Measurements from ENCODE around the gene KIAA1671. TPM values are rescaled to one million over a fixed set of nuclear protein-coding genes. Genes with fewer than 3 reads are reported as not detected.

Gene KIAA1671
- total RNA-seq, 6 experiments from 2014 or later: 1.3 to 5.0 (median 1.6) TPM

DNA sequence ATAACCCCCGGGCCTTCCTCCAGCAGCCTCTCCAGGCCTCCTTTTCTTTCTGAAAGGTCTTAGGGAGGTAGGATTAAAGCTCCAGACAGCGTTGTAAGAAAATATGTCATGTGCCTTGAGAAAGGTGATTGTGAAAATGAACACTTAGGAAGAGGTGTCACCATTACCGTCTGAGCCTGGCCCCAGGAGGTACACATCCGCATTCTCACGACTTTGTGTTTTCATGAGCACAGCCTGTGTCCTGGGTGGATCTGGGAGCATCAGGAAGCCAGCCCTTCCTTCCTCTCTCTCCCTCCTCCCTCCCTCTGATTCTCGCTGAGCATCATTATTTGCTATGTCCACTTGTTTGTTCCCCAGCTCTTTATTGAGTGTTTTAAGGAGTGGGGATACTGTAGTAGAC is 142.1 kb downstream of the KIAA1671 start:
- peaks cover 1% of the 10 kb centered on the region; the same call in 1 of the 2 replicates for H3K27me3 Mint-ChIP-seq (ENCODE audit: insufficient read depth)
- H3K9me3 Mint-ChIP-seq: peaks cover 18% of the 10 kb centered on the region
- H3K27ac Mint-ChIP-seq: no peak overlapping the region
- TF ChIP-seq, protein P1, sequence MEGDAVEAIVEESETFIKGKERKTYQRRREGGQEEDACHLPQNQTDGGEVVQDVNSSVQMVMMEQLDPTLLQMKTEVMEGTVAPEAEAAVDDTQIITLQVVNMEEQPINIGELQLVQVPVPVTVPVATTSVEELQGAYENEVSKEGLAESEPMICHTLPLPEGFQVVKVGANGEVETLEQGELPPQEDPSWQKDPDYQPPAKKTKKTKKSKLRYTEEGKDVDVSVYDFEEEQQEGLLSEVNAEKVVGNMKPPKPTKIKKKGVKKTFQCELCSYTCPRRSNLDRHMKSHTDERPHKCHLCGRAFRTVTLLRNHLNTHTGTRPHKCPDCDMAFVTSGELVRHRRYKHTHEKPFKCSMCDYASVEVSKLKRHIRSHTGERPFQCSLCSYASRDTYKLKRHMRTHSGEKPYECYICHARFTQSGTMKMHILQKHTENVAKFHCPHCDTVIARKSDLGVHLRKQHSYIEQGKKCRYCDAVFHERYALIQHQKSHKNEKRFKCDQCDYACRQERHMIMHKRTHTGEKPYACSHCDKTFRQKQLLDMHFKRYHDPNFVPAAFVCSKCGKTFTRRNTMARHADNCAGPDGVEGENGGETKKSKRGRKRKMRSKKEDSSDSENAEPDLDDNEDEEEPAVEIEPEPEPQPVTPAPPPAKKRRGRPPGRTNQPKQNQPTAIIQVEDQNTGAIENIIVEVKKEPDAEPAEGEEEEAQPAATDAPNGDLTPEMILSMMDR (IDR thresholded peaks at IDR 0.05): no peak
- H3K36me3 Mint-ChIP-seq (ENCODE audit: low read depth): no peaks in the 10 kb centered on the region; the same call in 1 of the 2 replicates
- no peaks in the 10 kb centered on the region for H3K4me1 Mint-ChIP-seq (ENCODE audit: low read depth)
- no peak for DNase-seq
- no peak overlapping the region for H3K4me3 Mint-ChIP-seq

- TF ChIP-seq, protein P1 (IDR thresholded peaks at IDR 0.05): no peak
- H3K27me3 Mint-ChIP-seq (ENCODE audit: insufficient read depth): peaks cover 1% of the 10 kb centered on the region; the same call in 1 of the 2 replicates
- peaks cover 20% of the 10 kb centered on the region for H3K9me3 Mint-ChIP-seq
- no peak overlapping the region for H3K4me3 Mint-ChIP-seq
- no peak overlapping the region for H3K27ac Mint-ChIP-seq
- DNase-seq: no peak
- no peaks in the 10 kb centered on the region for H3K4me1 Mint-ChIP-seq (ENCODE audit: low read depth)
- no peaks in the 10 kb centered on the region; the same call in 1 of the 2 replicates for H3K36me3 Mint-ChIP-seq (ENCODE audit: low read depth)
Observed at GRCh38 chr22:25095869-25096268, 143.4 kb downstream of the KIAA1671 start.

DNA sequence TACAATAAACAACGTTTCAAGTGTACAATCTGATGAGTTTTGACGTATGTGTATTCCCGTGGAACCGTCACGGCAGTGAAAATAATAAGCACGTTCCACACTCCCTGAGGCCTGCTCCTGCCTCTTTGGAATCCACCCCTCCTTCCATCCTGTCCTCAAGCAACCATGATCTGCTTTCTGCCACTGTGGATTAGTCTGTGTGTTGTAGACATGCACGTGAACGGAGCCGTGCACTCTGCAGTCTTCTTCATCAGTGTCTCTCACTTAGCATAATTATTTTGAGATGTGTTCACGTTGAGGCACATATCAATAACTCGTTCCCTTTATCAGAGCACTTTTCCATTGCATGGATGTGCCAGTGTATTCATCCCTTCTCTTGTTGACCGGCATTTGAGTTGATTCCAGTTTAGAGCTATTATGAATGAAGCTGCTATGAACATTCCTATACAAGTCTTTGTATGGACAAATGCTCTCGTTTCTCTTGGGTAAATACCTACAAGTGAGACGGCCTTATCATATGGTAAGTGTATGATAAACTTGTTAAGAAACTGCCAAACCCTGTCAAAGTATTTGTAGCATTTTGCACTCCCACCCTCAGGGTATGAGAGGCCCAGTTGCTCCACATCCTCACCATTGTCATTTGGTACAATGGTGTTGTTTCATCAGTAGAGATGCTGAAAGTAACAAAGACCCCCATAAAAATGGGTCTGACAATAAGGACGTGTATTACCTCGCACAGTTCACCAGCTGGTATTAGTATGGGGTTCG is 144.3 kb downstream of the KIAA1671 start:
- Mint-ChIP-seq H3K9me3 (peaks cover 26% of the 10 kb centered on the region), H3K27me3 (ENCODE audit: insufficient read depth) (peaks cover 1% of the 10 kb centered on the region; the same call in 1 of the 2 replicates), H3K4me1 (ENCODE audit: low read depth) (no peaks in the 10 kb centered on the region), H3K36me3 (ENCODE audit: low read depth) (no peaks in the 10 kb centered on the region; the same call in 1 of the 2 replicates), H3K4me3 (no peak overlapping the region), H3K27ac (no peak overlapping the region)
- TF ChIP-seq, protein P1 (IDR thresholded peaks at IDR 0.05): no peak
- DNase-seq: no peak

- Mint-ChIP-seq H3K4me1 (ENCODE audit: low read depth) (no peaks in the 10 kb centered on the region), H3K36me3 (ENCODE audit: low read depth) (no peaks in the 10 kb centered on the region; the same call in 1 of the 2 replicates), H3K9me3 (peaks cover 32% of the 10 kb centered on the region), H3K27me3 (ENCODE audit: insufficient read depth) (peaks cover 1% of the 10 kb centered on the region; the same call in 1 of the 2 replicates), H3K27ac (no peak overlapping the region), H3K4me3 (no peak overlapping the region)
- DNase-seq: no peak
- TF ChIP-seq, protein P1 (IDR thresholded peaks at IDR 0.05): no peak
Observed at GRCh38 chr22:25098445-25099081, 146.0 kb downstream of the KIAA1671 start.

- no peaks in the 10 kb centered on the region; the same call in 1 of the 2 replicates for H3K36me3 Mint-ChIP-seq (ENCODE audit: low read depth)
- H3K27ac Mint-ChIP-seq: no peak overlapping the region
- TF ChIP-seq, protein P1 (IDR thresholded peaks at IDR 0.05): no peak
Observed at GRCh38 chr22:25099202-25099601, 146.7 kb downstream of the KIAA1671 start.

More at GRCh38 chr22:25099202-25099601, 146.7 kb downstream of the KIAA1671 start:
- H3K27me3 Mint-ChIP-seq (ENCODE audit: insufficient read depth): no peaks in the 10 kb centered on the region; the same call in 1 of the 2 replicates
- no peak overlapping the region for H3K4me3 Mint-ChIP-seq
- no peaks in the 10 kb centered on the region for H3K4me1 Mint-ChIP-seq (ENCODE audit: low read depth)
- H3K9me3 Mint-ChIP-seq: peaks cover 34% of the 10 kb centered on the region
- no peak for DNase-seq

All from HFFc6 (cell line).